Measurements from ENCODE around the gene CLN6.
"Not testable (repeated sequence)": the region's sequence is repeated elsewhere in the genome, so short reads cannot be mapped to it uniquely, and the experiment has no call there.

CLN6 gene

GRCh38 chr15:68223171-68223570, 6.4 kb downstream of the CLN6 start:
- DNase-seq (ENCODE audit: low spot score) = peak; percentile 1

GRCh38 chr15:68222432-68222743, 7.1 kb downstream of the CLN6 start:
- not testable (repeated sequence) for DNase-seq (ENCODE audit: low spot score)

- not testable (repeated sequence) for DNase-seq (ENCODE audit: low spot score)
Measured at GRCh38 chr15:68221530-68222431, 7.7 kb downstream of the CLN6 start.

DNA sequence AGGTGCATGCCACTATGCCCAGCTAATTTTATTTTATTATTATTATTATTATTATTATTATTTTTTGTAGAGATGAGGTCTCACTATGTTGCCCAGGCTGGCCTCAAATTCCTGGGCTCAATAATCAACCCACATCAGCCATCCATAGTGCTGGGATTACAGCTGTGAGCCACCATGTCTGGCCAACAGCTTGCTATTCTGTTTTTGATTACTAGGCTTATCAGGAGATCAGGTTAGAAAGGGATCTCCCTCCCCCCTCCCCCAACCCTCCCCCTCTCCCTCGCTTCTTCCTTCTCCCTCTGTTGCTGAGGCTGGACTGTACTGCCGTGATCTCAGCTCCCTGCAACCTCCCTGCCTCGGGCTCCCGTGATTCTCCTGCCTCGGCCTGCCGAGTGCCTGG, 8.6 kb downstream of the CLN6 start:
- DNase-seq (ENCODE audit: low spot score) = no peak

- no peak for DNase-seq (ENCODE audit: low spot score)
Measured at GRCh38 chr15:68220489-68220888, 9.0 kb downstream of the CLN6 start.

GRCh38 chr15:68218847-68219798, 10.4 kb downstream of the CLN6 start:
- no peak for DNase-seq (ENCODE audit: low spot score)

DNA sequence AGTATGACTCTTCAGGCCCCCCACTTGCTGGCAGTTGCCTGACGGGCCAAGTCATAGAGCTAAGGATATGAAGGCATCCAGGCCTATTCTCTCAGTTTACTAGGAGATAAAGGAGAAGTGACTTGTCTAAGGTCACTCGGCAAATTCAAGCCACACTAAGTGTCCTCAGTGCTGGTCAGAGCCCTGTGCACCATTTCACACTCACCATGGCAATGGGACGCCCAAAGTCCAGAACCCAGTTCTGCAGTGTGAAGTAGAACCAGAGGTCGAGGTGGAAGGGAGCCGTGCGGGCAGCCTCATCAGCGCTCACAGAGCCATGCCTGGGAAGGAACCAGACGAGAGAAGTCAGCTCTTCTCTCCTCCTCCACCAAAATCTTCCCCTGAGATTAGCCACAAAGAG, 11.2 kb downstream of the CLN6 start:
- no peak for DNase-seq (ENCODE audit: low spot score)

DNA sequence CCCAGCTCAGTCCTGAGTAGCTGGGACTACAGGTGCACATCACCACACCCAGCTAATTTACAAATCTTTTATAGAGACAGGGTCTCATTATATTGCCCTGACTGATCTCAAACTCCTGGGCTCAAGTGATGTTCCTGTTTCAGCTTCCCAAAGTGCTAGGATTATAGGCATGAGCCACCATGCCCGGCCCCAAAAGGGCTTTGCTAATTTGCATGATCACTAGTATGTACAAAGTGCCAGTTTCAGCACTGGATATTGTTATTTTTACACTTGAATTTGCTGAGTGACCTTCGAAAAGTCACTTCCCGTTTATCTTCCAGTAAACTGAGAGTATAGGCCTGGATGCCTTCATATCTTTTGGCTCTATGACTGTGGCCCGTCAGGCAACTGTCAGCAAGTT, 12.2 kb downstream of the CLN6 start:
- DNase-seq (ENCODE audit: low spot score) = no peak

GRCh38 chr15:68214838-68215254, 14.7 kb downstream of the CLN6 start:
- no peak for DNase-seq (ENCODE audit: low spot score)

DNA sequence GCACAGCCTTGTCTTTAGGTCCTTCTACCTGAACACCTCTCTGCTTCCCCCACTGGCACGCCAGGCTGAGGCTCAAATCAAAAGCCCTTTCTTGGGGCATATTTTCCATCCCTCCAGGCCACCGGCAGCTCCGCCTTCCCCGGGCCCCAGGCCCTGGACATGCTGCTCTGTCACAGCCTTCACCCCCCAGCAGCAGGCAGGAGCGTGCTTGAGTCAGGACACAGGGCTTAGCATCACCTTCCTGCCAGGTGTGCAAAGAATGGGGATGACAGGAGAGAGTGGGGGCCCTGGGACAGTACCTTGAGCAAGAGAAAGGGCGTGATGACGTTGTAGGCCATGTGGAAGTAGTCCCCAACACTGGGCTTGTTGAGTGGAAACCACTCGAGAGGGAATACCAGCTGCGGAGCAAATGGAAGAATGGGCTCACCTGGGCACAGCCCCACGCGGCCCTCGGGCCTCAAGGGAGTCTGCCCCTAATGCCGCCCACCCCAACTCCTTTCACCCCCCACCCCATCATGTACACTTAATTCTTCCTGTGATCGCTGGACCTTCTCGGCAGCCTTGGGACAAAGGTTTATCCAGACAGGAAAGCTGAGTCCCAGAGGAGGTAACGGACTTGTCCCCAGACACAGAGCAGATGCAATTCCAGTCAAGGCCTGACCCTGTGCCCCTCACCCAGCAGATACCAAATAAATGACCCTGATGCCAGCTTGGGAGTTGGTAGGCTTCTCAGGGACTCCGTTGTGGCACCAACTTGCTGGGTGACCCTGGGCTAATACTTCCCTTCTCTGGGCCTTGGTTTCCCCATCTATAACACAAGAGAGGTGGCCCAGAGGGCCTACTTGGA, 15.3 kb downstream of the CLN6 start:
- DNase-seq (ENCODE audit: low spot score) = no peak

DNA sequence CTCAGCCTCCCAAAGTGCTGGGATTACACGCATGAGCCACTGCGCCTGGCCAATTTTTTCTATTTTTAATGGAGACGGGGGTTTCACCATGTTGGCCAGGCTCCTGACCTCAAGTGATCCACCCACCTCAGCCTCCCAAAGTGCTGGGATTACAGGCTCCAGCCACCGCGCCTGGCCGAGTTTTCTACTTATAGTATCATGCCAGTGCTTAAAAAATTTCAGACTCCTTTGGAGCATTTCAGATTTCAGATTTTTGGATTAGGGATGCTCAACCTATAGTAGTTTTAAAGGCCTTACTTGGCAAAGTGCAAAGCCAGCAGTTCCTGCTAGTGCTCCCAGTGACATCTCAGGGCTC, 16.1 kb downstream of the CLN6 start:
- not testable (repeated sequence) for DNase-seq (ENCODE audit: low spot score)

DNA sequence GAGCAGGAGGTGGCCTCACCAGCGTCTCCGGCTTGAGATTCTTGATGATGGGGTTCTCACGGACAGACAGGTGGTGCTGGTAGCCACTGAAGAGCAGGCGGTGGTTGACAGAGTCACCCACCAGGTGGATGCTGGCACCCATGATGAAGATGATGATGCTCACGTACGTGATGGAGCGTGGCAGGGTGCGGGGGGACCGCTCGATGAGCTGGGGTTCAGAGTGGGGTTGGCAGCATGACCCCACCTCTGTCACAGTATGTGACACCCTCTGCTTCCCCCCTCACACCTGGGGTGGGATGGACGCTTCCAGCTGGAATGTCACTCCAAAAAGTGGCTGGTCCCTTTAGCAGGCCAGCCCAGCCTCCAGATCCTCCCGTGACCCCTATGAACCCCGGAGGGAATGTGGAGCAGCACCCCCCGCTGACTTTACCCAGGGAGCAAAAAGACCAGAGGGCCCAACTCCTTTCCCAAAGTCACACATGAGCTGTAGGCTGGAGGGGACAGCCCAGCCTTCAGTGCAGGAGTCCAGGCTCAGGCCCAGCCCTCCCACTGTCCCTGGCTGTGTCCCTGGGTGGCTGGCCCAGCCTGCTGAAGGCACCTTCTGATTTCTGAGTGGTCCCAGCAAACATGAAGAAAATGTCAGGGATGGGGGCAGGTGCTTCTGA, 17.7 kb downstream of the CLN6 start:
- DNase-seq (ENCODE audit: low spot score) = no peak

GRCh38 chr15:68210821-68211655, 18.5 kb downstream of the CLN6 start:
- DNase-seq (ENCODE audit: low spot score) = peak; percentile 92

- no peak for DNase-seq (ENCODE audit: low spot score)
Measured at GRCh38 chr15:68210409-68210756, 19.1 kb downstream of the CLN6 start.

- no peak for DNase-seq (ENCODE audit: low spot score)
Measured at GRCh38 chr15:68209735-68210408, 19.7 kb downstream of the CLN6 start.

GRCh38 chr15:68209272-68209671, 20.3 kb downstream of the CLN6 start:
- no peak for DNase-seq (ENCODE audit: low spot score)

DNA sequence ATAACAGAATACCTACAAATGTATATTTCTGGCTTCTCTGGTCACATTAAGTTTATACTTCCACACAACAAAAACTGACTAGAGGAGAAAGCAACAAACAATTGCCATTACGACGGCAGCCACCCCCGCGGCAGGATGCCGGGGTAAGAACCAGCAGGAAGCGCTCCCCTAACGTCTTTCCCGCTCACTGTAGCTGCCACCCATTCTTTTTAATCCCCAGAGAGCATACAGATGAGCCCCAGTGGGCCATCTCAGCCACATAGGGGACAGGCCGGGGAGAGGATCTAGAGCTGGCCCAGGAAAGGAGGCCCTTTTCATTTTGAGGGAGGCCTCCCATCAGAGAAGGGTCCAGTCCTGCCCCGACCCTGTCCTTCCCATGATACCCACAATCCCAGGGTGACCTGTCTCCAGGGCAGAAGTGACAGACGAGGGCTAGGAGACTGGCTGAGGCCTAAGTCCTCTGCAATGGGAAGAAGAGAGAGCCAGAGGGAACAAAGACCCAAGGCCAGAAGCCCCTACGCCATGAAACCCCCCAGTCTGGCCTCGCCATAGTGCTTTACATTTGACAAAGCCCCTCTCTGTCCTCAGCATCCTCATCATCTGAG, 20.8 kb downstream of the CLN6 start:
- DNase-seq (ENCODE audit: low spot score) = no peak

DNA sequence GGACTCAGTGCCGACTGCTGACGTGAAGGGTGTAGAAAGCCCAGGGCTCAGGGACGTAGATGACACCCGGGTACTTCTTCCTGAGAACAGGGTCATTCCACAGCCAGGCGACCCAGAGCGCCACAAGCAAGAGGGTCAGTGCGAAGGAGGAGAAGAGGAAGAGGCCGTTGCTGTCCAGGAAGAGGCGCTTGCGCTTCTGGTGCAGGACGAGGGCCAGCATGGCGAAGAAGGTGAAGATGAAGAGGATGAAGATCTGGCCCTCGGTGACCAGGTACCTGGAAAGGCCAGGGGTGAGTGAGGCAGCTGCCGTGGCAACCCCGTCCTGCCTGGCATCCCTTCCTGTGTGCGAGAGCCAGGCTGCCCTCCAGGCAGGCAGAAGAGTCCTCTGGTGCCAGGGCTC, 21.4 kb downstream of the CLN6 start:
- no peak for DNase-seq (ENCODE audit: low spot score)

DNA sequence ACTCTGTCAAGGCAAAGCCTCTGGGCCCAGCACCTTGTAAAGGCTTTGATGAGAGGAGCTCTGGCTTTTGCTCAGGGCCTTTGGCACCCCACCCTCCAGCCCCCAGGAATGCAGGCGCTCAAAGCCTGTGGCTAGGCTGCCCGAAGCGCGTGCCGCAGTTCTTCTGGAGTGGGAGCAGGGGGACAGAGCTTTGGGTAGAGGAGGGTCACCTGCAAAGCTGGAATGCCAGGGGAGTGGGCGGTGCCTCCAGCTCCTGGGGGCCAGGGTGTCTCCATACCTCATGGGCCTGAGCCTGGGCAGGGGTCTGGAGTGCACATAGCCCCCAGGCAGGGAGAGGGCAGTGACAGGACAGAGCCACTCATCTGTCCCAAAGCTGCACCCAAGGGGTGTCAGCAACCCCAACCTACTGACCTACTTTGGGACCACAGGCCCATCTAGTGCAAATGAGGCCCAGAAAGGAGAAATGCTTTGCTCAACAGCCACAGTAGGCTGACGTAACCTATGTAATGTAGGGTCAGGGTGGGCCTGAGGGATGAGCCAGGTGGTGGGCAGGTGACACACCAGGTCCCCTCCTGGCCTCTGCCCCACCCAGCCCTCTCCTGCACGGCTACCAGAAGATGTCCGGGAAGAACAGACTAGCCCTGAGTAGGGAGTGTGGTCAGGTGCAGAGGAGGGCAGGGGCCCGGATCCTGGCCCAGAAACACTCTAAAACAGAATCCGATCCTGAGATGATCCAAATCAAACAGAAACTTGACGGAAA, 22.2 kb downstream of the CLN6 start:
- DNase-seq (ENCODE audit: low spot score) = no peak
